Endothelial cell of umbilical vein (primary cell): ENCODE results near the gene ROCK2.

Experiments
- CTCF ChIP-seq, 2 donors: IDR thresholded peaks; 1 replicate in 1 of 2; 2 replicates in 1 of 2; pipeline ENCODE4 v1.5.1; 2011; ENCODE audit warnings: low read length in 2 of 2, mild to moderate bottlenecking in 2 of 2, moderate library complexity in 2 of 2, control low read depth in 1 of 2, inconsistent platforms in 1 of 2, low read depth in 1 of 2; ENCODE audit not compliant: insufficient read depth in 1 of 2; ENCODE audit errors: extremely low read depth in 1 of 2
- EZH2 ChIP-seq: IDR thresholded peaks from 2 replicates; pipeline ENCODE4 v1.6.1; 2012; ENCODE audit warnings: borderline replicate concordance, low read depth, mild to moderate bottlenecking, moderate library complexity, low read length, inconsistent platforms; ENCODE audit not compliant: severe bottlenecking
- FOS ChIP-seq: IDR thresholded peaks from 2 replicates; pipeline ENCODE4 v1.6.1; 2011; ENCODE audit warnings: mild to moderate bottlenecking, low read length, moderate library complexity, borderline replicate concordance; ENCODE audit not compliant: insufficient read depth
- MYC ChIP-seq: IDR thresholded peaks from one replicate; pipeline ENCODE4 v1.6.1; 2011; ENCODE audit warnings: mild to moderate bottlenecking, low read depth, low read length
- POLR2A ChIP-seq: IDR thresholded peaks from 2 replicates; pipeline ENCODE4 v1.6.1; 2012; ENCODE audit warnings: low read depth, mild to moderate bottlenecking, control low read depth, low read length
- POLR2AphosphoS5 ChIP-seq: IDR thresholded peaks from 2 replicates; pipeline ENCODE4 v1.6.1; 2012; ENCODE audit warnings: low read depth, mild to moderate bottlenecking, control low read depth, low read length, moderate library complexity; ENCODE audit not compliant: insufficient read depth
- TF ChIP-seq, protein P1 (sequence below): IDR thresholded peaks from 2 replicates; pipeline ENCODE4 v1.6.1; 2011; ENCODE audit not compliant: insufficient read depth, insufficient read length

DNA sequence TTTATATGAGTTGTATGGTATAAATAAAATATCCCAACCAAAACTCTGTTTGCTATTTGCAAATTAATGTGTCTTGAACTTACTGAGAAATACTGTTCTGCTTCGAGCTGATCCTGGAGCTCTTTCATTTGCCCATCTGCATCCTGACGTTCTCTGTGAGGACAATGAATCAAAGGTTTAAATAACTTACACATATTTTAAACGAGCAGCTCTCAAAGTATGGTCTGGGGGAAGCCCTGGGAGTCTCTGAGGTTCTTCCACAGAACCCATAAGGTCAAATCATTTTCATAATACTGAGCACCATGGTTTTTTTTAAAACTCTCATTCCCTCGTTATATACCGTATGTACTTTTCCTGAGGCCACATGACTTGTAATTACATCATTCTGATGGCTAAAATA, 142.5 kb downstream of the ROCK2 start:
- TF ChIP-seq CTCF (IDR thresholded peaks at IDR 0.05; ENCODE audit: extremely low read depth in 1 of 2, insufficient read depth in 1 of 2, low read depth in 1 of 2, low read length in 2 of 2) (no peak), EZH2 (no peak), FOS (no peak), POLR2A (no peak), MYC (no peak), POLR2AphosphoS5 (no peak)
- TF ChIP-seq, protein P1, sequence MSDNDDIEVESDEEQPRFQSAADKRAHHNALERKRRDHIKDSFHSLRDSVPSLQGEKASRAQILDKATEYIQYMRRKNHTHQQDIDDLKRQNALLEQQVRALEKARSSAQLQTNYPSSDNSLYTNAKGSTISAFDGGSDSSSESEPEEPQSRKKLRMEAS, result no peak
